GM15510 (cell line): ENCODE data around the gene MRFAP1L1.
A peak's percentile ranks its signal among the peaks of the same experiment; 100 is the strongest.

Source experiments
- POLR2A ChIP-seq: IDR thresholded peaks from 3 replicates; pipeline ENCODE4 v1.6.1; 2011; ENCODE audit warnings: borderline replicate concordance; ENCODE audit not compliant: insufficient read length; ENCODE audit errors: extremely low read depth

MRFAP1L1 gene

GRCh38 chr4:6688879-6689505 is 20.7 kb downstream of the MRFAP1L1 start:
- no peak for TF ChIP-seq POLR2A

- no peak for TF ChIP-seq POLR2A
Observed at GRCh38 chr4:6687947-6688878, 21.5 kb downstream of the MRFAP1L1 start.

GRCh38 chr4:6686104-6686787 is 23.4 kb downstream of the MRFAP1L1 start:
- no peak for TF ChIP-seq POLR2A

- TF ChIP-seq POLR2A: no peak
Observed at GRCh38 chr4:6684656-6685055, 25.0 kb downstream of the MRFAP1L1 start.

GRCh38 chr4:6682862-6683590 is 26.6 kb downstream of the MRFAP1L1 start:
- no peak for TF ChIP-seq POLR2A

- TF ChIP-seq POLR2A: no peak
Observed at GRCh38 chr4:6681191-6681590, 28.5 kb downstream of the MRFAP1L1 start.

- TF ChIP-seq POLR2A: no peak
Observed at GRCh38 chr4:6680372-6681034, 29.2 kb downstream of the MRFAP1L1 start.

- no peak for TF ChIP-seq POLR2A
Observed at GRCh38 chr4:6676722-6677558, 32.7 kb downstream of the MRFAP1L1 start.

GRCh38 chr4:6674500-6675149 is 35.0 kb downstream of the MRFAP1L1 start:
- TF ChIP-seq POLR2A: no peak

- TF ChIP-seq POLR2A: peak; percentile 78
Observed at GRCh38 chr4:6673660-6674499, 35.8 kb downstream of the MRFAP1L1 start.

- no peak for TF ChIP-seq POLR2A
Observed at GRCh38 chr4:6672131-6672530, 37.5 kb downstream of the MRFAP1L1 start.

GRCh38 chr4:6671648-6672047 is 38.0 kb downstream of the MRFAP1L1 start:
- no peak for TF ChIP-seq POLR2A
